Measurements from ENCODE around the gene SLC16A1.
"Not testable (repeated sequence)": the region's sequence is repeated elsewhere in the genome, so short reads cannot be mapped to it uniquely, and the experiment has no call there.

Gene SLC16A1, protein sequence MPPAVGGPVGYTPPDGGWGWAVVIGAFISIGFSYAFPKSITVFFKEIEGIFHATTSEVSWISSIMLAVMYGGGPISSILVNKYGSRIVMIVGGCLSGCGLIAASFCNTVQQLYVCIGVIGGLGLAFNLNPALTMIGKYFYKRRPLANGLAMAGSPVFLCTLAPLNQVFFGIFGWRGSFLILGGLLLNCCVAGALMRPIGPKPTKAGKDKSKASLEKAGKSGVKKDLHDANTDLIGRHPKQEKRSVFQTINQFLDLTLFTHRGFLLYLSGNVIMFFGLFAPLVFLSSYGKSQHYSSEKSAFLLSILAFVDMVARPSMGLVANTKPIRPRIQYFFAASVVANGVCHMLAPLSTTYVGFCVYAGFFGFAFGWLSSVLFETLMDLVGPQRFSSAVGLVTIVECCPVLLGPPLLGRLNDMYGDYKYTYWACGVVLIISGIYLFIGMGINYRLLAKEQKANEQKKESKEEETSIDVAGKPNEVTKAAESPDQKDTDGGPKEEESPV

DNA sequence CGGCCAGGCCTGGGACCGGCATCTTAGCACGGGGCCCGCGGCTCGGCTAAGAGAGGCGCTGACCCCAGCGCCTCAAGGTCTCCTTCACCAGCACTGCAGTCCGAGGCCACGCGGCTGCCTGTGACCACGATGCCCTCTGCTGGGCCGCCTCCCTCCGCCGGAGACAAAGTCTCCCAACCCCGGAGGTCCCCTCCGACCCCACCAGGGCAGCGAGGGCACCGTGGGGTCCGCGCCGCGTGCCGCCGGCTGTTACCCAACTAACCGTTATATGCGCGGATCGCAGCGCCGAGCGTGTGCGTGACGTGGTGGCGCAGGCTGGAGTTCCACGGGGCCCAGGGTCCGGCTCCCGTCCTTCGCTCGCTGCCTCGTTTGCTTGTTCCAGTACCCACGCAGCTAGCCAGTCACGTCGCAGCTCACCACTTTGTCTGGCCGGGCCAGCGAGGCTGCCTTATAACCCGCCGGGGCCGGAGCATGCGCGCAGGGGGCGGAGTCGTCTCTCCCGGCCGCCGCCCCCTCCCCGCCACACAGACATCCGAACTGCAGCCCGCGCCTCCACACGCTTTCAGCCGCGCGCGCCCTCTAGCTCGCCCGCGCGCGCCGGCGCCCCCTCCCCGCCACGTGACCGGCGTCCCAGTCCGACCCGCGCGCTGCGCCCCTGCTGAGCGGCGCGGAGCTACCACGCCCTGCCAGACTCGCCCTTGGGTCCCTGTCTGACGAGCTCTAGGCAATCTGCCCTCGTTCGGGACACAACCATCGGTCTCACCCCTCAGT, at the start of gene SLC16A1:
SLC16A1 (minus strand) TSS at position 424 of the 771 bp plus-strand sequence. CDS start 26,888 bp downstream, outside the sequence.
- peak; percentile 85 for DNase-seq (ENCODE audit: low read depth)

GRCh38 chr1:113003751-113004690, 48.0 kb upstream of the SLC16A1 start:
- DNase-seq (ENCODE audit: low read depth), result no peak

DNA sequence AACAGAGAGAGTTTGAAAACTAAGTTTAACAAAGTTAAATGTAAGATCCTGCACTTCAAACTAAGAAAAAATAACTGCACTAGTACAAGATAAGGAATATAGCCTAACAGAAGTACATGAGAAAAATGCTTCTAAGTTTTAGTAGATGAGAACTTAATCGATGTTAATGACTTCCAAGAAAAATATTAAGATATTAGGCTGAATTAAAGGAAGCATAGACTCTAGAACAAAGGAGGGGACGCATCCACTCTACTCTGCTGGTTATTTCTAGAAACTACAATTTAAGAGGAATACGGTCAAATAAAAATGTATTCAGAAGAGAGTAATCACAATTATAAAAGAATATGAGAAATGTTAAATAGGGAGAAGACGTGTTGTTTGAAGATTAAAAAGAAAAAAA, 46.3 kb upstream of the SLC16A1 start:
- no peak for DNase-seq (ENCODE audit: low read depth)

DNA sequence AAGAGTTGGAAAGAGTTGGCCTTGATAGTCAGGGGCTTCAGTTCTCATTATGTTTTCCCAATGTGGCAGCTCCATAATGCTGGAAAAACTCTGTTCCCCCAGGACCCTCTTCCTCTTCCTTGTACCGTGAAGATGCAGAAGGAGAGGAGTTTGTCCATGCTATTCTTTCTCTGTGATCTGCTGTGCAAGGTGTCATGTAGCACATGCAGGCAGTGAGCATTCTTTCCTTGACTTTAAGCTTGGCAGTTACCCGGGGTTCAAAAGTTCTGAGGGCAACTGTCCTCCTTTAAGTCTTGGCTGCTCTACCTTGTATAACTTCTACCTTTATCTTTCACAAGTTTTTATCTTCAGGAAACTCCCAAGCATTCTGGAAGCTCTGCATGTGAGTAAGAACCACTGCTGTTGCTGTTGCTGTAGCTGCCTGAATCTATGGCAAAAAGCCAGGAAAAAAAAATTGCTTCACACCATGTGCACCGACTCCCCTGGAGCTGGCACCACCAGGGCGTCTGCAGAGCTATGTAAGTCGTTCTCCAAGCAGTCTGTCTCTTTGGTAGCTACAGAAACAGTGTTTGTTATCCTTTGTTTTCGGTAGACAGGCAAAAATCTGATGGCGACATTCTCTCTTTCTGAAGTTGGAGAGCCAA, 42.7 kb upstream of the SLC16A1 start:
- no peak for DNase-seq (ENCODE audit: low read depth)

- DNase-seq (ENCODE audit: low read depth), result no peak
These were observed 41.8 kb upstream of the SLC16A1 start for GRCh38 chr1:112997781-112998180.

GRCh38 chr1:112995890-112996289, 39.9 kb upstream of the SLC16A1 start:
- DNase-seq (ENCODE audit: low read depth), result no peak

GRCh38 chr1:112995021-112995420, 39.0 kb upstream of the SLC16A1 start:
- DNase-seq (ENCODE audit: low read depth), result not testable (repeated sequence)

- DNase-seq (ENCODE audit: low read depth), result no peak
These were observed 36.8 kb upstream of the SLC16A1 start for GRCh38 chr1:112992780-112993179.

- no peak for DNase-seq (ENCODE audit: low read depth)
These were observed 35.6 kb upstream of the SLC16A1 start for GRCh38 chr1:112991402-112992120.

- no peak for DNase-seq (ENCODE audit: low read depth)
These were observed 34.3 kb upstream of the SLC16A1 start for GRCh38 chr1:112990271-112990670.

DNA sequence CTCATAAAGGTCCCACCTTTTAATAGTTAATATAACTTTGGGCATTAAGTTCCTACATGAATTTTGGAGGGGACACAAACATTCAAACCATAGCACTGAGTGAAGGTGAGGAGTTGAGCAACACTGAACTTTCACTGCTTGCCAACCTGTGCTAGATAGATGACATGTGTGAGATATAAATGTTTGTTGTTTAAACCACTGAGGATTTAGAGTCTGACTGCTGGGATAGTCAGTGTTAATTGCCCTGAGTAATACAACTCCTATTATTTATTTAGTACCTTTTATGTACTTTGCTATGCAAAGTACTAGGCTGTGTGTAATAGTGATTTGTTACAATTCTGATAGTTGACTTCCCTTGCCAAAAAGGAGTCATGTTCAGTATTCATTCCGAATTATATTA, 32.4 kb upstream of the SLC16A1 start:
- no peak for DNase-seq (ENCODE audit: low read depth)

DNA sequence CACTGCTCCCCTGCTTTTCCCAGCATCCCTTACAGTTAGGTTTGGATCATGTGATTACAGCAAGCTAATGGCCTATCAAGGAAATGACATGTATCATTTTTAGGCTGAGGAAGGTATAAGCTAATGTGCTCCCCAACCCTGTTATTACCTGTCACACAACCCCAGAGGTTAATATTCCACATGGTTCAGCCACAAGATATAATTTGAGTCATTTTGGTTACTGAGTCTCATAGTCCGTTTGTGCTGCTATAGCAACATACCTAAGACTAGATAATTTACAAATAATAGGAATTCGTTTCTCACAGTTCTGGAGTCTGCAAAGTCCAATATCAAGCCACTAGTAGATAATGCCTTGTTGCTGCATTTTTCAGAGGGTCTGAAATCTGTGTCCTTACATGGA, 29.1 kb upstream of the SLC16A1 start:
- no peak for DNase-seq (ENCODE audit: low read depth)

DNA sequence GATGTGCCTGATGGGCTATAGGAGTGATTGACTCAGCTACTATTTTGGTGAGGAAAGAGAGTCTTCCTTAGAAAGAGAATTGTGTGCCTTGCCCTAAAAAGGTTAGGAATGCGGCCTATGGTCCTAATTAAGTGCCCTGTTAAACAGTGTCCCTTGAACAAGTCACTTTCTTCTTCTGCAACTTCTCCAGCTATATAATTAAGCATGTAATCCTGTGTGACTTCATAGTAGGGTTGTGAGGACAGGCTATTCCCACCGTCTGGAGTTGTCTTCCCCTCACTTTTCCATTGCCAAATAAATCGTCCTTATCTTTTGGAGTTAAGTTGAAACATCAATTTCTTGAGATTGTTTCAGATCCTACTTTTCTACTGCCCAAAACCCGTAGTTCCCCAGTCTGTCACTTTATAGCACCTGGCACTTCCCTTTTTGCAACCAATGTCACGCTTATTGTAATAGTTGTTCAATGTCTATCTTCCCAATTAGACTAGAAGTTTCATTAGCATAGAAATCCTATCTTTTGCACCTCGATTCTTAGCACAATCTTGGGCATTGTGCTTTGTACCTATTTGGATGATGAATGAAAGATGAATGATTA, 27.6 kb upstream of the SLC16A1 start:
- DNase-seq (ENCODE audit: low read depth), result no peak

- no peak for DNase-seq (ENCODE audit: low read depth)
These were observed 27.0 kb upstream of the SLC16A1 start for GRCh38 chr1:112982853-112983536.

DNA sequence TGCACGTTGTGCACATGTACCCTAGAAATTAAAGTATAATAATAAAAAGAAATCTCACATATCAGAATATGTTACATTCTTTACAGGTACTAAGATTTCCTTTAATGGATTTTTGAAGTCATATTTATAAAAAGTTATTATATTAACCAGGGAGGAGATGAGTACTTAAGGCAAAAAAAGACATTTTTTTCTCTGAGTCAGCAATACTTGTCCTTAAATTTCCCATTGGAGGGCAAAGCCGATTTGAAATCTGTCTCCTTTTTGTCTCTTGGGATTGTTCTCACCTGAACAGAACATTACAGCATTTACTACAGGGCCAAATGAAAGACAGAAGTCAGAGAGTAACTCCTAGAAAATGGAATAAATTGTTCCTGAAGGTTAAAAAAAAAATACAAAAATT, 26.3 kb upstream of the SLC16A1 start:
- DNase-seq (ENCODE audit: low read depth), result no peak

DNA sequence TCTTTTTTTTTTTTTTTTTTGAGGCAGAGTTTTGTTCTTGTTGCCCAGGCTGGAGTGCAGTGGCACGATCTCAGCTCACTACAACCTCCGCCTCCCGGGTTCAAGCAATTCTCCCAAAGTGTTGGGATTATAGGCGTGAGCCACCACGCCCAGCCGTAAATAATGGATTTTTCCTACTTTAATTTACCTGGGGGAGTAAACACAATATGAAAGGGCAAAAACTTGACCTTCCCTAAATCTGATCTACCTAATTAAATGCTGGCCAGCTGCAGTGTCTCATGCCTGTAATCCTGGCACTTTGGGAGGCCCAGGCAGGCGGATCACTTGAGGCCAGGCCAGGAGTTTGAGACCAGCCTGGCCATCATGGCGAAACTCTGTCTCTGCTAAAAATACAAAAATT, 25.8 kb upstream of the SLC16A1 start:
- DNase-seq (ENCODE audit: low read depth), result not testable (repeated sequence)

DNA sequence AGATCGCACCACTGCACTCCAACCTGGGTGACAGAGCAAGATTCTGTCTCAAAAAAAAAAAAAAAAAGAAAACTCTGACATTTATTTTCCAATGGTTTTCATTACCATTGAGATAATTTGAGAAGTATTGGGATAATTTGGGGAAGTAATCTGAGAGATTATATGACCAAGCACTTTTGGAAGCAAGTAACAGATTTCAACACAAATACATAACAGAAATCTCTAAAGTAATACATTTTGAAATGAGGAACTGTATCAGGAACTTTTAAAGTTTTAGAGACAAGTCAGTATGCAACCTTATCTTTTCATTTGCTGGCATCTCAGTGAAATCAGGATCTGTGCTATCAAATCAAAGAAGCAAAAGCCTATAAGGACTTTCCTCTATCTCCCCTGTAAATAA, 25.4 kb upstream of the SLC16A1 start:
- no peak for DNase-seq (ENCODE audit: low read depth)

- no peak for DNase-seq (ENCODE audit: low read depth)
These were observed 19.3 kb upstream of the SLC16A1 start for GRCh38 chr1:112975336-112975735.

DNA sequence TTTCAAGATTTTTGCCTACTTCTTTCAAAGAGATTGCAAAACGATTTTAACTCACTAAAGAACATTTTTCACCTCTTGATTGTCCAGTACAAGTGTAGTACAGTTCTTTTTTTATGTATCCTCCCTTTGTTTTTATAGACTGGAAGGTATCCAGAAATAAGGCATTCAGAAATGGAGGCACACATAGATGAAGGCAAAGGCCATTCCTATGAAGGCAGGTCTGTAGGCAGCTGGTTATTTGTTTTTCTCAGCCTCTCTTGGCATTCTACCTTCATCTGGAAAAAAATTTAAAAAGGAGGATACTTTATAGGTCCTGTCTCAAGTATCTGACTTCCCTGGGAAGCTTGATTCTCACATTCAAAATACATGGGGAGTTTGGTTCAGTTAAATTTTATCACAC, 18.6 kb upstream of the SLC16A1 start:
- DNase-seq (ENCODE audit: low read depth), result no peak

- no peak for DNase-seq (ENCODE audit: low read depth)
These were observed 17.8 kb upstream of the SLC16A1 start for GRCh38 chr1:112973788-112974187.

Data from activated T-helper 1 cell treated with Interleukin-2 at 50 U/mL for 16 hours (primary cell).